Type B pancreatic cell (in vitro differentiated cells): ENCODE data around the gene RB1. TPM values are rescaled to one million over a fixed set of nuclear protein-coding genes. Genes with fewer than 3 reads are reported as not detected.

ENCODE experiments used
- DNase-seq: peaks from one replicate; pipeline ENCODE4 v3.0.0; 2021; ENCODE audit warnings: mixed read lengths; ENCODE audit not compliant: unreplicated experiment; ENCODE audit errors: extremely low spot score
- H3K27ac Mint-ChIP-seq: 2 replicates; pipeline ENCODE4 v1.8.0; 2021; ENCODE audit warnings: mild to moderate bottlenecking, mixed read lengths
- H3K27me3 Mint-ChIP-seq: 2 replicates; pipeline ENCODE4 v1.8.0; 2021; ENCODE audit warnings: mixed read lengths
- H3K36me3 Mint-ChIP-seq: 2 replicates; pipeline ENCODE4 v1.8.0; 2021; ENCODE audit warnings: mixed read lengths
- H3K4me1 Mint-ChIP-seq: one replicate; pipeline ENCODE4 v1.8.0; 2021; ENCODE audit warnings: mixed read lengths; ENCODE audit not compliant: unreplicated experiment
- H3K4me3 Mint-ChIP-seq: 2 replicates; pipeline ENCODE4 v1.8.0; 2021; ENCODE audit warnings: mild to moderate bottlenecking, mixed read lengths
- H3K9me3 Mint-ChIP-seq: 2 replicates; pipeline ENCODE4 v1.8.0; 2021; ENCODE audit warnings: mixed read lengths
- total RNA-seq: library from RNA; stranded (reverse); gene quantifications from 2 replicates; pipeline ENCODE4 v1.2.1, GENCODE V29; 2021; ENCODE audit warnings: low replicate concordance
- TF ChIP-seq, protein P1 (sequence below): fragments of 200-600 bp; sonication (generic); conservative IDR thresholded peaks from 2 replicates; pipeline ENCODE4 v1.5.0; 2021; ENCODE audit warnings: antibody characterized with exemption, mild to moderate bottlenecking

The RB1 gene
- total RNA-seq, 1 donor from 2014 or later, result 26.6 TPM

DNA sequence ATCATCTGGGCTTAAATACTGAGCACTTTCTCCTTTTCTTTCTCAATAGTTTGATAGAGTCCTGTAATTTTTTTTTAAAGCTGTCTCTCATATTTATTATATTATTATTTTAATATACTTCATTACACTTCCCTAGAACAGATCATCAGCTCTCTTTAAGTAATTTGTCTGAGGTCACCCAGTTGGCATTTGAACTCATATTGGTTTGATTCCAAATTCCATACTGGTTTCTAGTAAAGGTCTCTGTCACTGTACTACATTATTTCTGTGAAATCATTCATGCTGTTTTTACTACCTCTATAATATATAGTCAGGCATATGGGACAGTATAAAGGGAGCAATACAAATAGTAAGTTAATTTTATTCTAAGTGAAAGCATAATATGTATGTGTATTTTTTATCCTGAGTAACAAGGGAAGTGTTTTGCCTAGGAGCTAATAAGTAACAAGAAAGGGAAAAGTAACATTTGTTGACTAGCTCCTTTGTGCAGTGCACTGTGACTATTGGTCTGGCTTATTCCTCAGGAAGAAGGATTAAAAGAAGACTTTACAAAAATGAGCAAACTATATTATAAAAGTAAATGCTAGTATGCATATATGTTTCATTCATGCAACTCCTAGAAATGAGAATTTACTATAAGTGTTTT, 95.0 kb downstream of the RB1 start:
- Mint-ChIP-seq H3K27ac (no peak overlapping the region), H3K36me3 (peaks cover 23% of the 10 kb centered on the region), H3K9me3 (peaks cover 5% of the 10 kb centered on the region), H3K27me3 (no peaks in the 10 kb centered on the region), H3K4me1 (peaks cover 17% of the 10 kb centered on the region), H3K4me3 (no peak overlapping the region)
- no peak for DNase-seq
- TF ChIP-seq, protein P1, sequence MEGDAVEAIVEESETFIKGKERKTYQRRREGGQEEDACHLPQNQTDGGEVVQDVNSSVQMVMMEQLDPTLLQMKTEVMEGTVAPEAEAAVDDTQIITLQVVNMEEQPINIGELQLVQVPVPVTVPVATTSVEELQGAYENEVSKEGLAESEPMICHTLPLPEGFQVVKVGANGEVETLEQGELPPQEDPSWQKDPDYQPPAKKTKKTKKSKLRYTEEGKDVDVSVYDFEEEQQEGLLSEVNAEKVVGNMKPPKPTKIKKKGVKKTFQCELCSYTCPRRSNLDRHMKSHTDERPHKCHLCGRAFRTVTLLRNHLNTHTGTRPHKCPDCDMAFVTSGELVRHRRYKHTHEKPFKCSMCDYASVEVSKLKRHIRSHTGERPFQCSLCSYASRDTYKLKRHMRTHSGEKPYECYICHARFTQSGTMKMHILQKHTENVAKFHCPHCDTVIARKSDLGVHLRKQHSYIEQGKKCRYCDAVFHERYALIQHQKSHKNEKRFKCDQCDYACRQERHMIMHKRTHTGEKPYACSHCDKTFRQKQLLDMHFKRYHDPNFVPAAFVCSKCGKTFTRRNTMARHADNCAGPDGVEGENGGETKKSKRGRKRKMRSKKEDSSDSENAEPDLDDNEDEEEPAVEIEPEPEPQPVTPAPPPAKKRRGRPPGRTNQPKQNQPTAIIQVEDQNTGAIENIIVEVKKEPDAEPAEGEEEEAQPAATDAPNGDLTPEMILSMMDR, result no peak

DNA sequence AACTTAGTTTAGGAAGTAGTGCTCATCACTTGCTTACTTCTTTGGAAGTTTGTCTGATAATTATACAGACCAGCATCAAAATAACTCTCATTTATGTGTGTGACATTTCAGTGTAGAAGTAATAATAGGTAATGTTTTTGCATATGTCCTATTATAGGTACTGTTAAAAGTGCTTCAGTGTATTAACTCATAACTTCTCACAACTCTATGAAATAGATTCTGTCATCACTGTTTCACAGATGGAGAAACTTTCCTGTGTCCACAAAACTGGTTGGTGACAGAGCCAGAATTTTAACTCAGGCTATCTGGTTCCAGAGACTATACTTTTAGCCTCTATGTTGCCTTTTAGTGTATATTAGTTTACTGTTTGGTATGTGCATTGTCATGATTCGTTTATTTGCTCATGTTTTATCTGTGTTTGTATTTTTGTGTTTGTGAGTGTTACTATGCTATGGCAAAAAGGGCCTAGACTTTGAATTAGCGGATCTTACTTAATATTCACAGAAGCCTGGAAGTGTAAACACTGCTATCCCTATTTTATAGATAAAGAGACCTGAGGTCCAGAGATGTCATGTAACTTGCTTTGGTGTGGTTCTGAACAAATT, 96.6 kb downstream of the RB1 start:
- Mint-ChIP-seq H3K4me1 (peaks cover 24% of the 10 kb centered on the region), H3K4me3 (no peak overlapping the region), H3K9me3 (peaks cover 5% of the 10 kb centered on the region), H3K27me3 (no peaks in the 10 kb centered on the region), H3K27ac (peak overlapping the region; percentile 30), H3K36me3 (peaks cover 14% of the 10 kb centered on the region)
- DNase-seq, result no peak
- TF ChIP-seq, protein P1, result no peak

DNA sequence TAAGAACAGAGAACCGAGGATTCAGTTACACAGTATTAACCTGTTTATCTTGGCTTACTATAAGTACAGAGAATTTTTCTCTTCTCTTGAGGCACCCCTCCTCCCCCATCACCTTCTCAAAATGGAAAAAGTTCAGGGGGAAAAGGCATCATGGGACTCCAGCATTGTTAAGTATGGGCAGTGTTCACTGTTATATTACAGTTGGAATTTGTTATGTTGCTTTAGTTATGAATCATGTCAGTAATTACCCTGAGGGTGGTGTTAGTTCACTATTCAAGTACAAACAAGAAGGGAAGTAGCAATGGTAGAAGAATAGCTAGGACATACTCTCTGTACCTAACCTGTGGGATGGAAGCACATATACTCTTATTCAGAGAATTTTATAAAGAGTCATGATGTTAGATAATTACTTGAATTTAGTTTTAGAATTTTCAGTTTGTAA, 97.3 kb downstream of the RB1 start:
- no peak for DNase-seq
- H3K27ac Mint-ChIP-seq, result peak overlapping the region; percentile 15
- TF ChIP-seq, protein P1, result no peak
- no peaks in the 10 kb centered on the region for H3K9me3 Mint-ChIP-seq
- H3K27me3 Mint-ChIP-seq, result no peaks in the 10 kb centered on the region
- H3K36me3 Mint-ChIP-seq, result peaks cover 7% of the 10 kb centered on the region
- peak overlapping the region; percentile 17 for H3K4me3 Mint-ChIP-seq
- H3K4me1 Mint-ChIP-seq, result peaks cover 24% of the 10 kb centered on the region

DNA sequence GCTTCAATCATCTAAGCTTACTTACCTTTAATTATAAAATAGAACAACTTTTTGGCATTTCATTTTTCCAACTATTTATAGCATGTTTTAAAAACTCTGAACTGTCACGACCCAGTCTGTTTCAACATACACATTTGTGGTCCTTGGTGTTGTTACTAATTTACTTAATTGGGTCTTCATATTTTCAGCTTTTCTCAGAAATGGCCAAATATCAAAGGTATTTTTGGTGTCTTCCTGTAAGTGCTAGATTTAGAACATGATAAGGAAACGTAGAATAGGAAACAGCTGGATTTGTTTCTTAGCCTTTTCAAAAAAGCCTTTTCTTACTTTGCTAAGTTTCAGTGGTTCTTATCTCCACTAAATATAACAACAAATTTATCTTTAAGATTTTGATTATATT, 97.9 kb downstream of the RB1 start:
- TF ChIP-seq, protein P1, result no peak
- no peak overlapping the region for H3K4me3 Mint-ChIP-seq
- H3K36me3 Mint-ChIP-seq, result peaks cover 1% of the 10 kb centered on the region
- H3K4me1 Mint-ChIP-seq, result peaks cover 24% of the 10 kb centered on the region
- H3K9me3 Mint-ChIP-seq, result no peaks in the 10 kb centered on the region
- DNase-seq, result no peak
- no peaks in the 10 kb centered on the region for H3K27me3 Mint-ChIP-seq
- H3K27ac Mint-ChIP-seq, result no peak overlapping the region

DNA sequence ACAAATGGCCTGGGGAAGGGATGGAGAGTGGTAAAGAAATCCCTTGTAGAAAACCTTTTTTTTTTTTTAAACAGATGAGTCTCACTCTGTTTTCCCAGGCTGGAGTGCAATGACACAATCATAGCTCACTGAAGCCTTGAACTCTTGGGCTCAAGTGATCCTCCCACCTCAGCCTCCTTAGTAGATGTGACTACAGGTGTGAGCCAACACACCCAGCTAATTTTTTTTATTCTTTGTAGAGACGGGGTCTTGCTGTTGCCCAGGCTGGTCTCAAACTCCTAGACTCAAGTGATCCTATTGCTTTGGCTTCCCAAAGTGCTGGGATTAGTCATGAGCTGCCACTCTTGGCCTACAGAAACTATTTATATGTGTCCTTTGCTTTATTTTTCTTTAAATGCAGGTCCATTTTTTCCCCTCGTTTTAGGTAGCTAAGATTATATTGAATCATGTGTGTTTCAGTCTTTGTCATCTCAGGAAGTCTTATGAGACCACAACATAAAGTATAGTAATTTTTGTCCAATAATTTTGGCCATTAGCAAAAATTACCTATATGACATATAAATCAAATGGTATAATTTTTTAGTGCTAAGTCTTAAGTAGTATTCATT, 98.9 kb downstream of the RB1 start:
- no peaks in the 10 kb centered on the region for H3K36me3 Mint-ChIP-seq
- no peak overlapping the region for H3K27ac Mint-ChIP-seq
- peaks cover 24% of the 10 kb centered on the region for H3K4me1 Mint-ChIP-seq
- H3K9me3 Mint-ChIP-seq, result no peaks in the 10 kb centered on the region
- no peak for DNase-seq
- TF ChIP-seq, protein P1, result no peak
- H3K4me3 Mint-ChIP-seq, result no peak overlapping the region
- no peaks in the 10 kb centered on the region for H3K27me3 Mint-ChIP-seq
